H1 (cell line): Measurements from ENCODE around the gene SHISA8. TPM values are rescaled to one million over a fixed set of nuclear protein-coding genes. Genes with fewer than 3 reads are reported as not detected.

Experiments used
- CTCF ChIA-PET: fragments of 300-600 bp; sonication (Branson Sonifier 250); formaldehyde crosslinking; loops from one replicate; lab custom pipeline; 2021; ENCODE audit not compliant: partially characterized antibody; lab: Charles Lee
- POLR2A ChIA-PET: fragments of 300-600 bp; sonication (Branson Sonifier 250); formaldehyde crosslinking; loops from one replicate; lab custom pipeline; 2021; ENCODE audit warnings: inconsistent platforms; ENCODE audit not compliant: partially characterized antibody; lab: Charles Lee
- DNase-seq, 2 experiments: peaks; one replicate each; pipeline versions ENCODE4 v3.0.0 to v3.0.0-alpha.2; 2010 to 2022; ENCODE audit warnings: low spot score in 2 of 2, low read depth in 1 of 2, mixed read lengths in 1 of 2
- FAIRE-seq: peaks from 2 replicates; lab custom pipeline; 2011; peaks lifted over from hg19 to GRCh38; lab: Jason Lieb, UNC
- H2AFZ ChIP-seq: 2 replicates; pipeline ENCODE4 v1.8.1; 2012; ENCODE audit warnings: low read length, inconsistent platforms
- H2AK5ac ChIP-seq: 2 replicates; pipeline ENCODE4 v1.6.1; 2013; ENCODE audit warnings: low read depth, low read length
- H2BK120ac ChIP-seq: replicated peaks from 2 replicates; pipeline ENCODE3; 2013; ENCODE audit warnings: low read depth, low read length, inconsistent platforms
- H2BK12ac ChIP-seq: 2 replicates; pipeline ENCODE4 v1.6.1; 2013; ENCODE audit warnings: low read depth, low read length
- H2BK15ac ChIP-seq: 2 replicates; pipeline ENCODE4 v1.6.1; 2013; ENCODE audit warnings: low read length
- H2BK20ac ChIP-seq: 2 replicates; pipeline ENCODE4 v1.6.1; 2013; ENCODE audit warnings: low read length
- H2BK5ac ChIP-seq: 2 replicates; pipeline ENCODE4 v1.6.1; 2013; ENCODE audit warnings: low read depth, low read length
- H3K14ac ChIP-seq: 2 replicates; pipeline ENCODE4 v1.6.1; 2013; ENCODE audit warnings: inconsistent platforms; ENCODE audit not compliant: insufficient read length
- H3K18ac ChIP-seq: 2 replicates; pipeline ENCODE4 v1.6.1; 2013; ENCODE audit warnings: low read length; ENCODE audit errors: extremely low read depth
- H3K23ac ChIP-seq: 2 replicates; pipeline ENCODE4 v1.6.1; 2013; ENCODE audit warnings: inconsistent platforms; ENCODE audit not compliant: insufficient read length
- H3K23me2 ChIP-seq: 2 replicates; pipeline ENCODE4 v1.6.1; 2013; ENCODE audit warnings: low read depth, low read length
- H3K27ac ChIP-seq: 2 replicates; pipeline ENCODE4 v1.6.1; 2011; ENCODE audit warnings: low read depth, low read length, inconsistent platforms
- H3K27me3 ChIP-seq, 4 experiments: replicated peaks in 1 of 4; 1 replicate in 1 of 4; 2 replicates in 3 of 4; pipeline versions ENCODE4 v1.6.1 to v1.8.1; 2011 to 2013; ENCODE audit warnings: low read length in 3 of 4, mild to moderate bottlenecking in 3 of 4, inconsistent platforms in 2 of 4, mixed read lengths in 2 of 4, moderate library complexity in 1 of 4; ENCODE audit not compliant: control insufficient read depth in 3 of 4, insufficient read depth in 3 of 4; ENCODE audit errors: extremely low read depth in 1 of 4
- H3K36me3 ChIP-seq, 4 experiments: 2 replicates each; pipeline versions ENCODE4 v1.6.1 to v1.8.1; 2011 to 2013; ENCODE audit warnings: mild to moderate bottlenecking in 4 of 4, low read length in 3 of 4, moderate library complexity in 2 of 4, control low read depth in 1 of 4, inconsistent platforms in 1 of 4; ENCODE audit not compliant: insufficient read depth in 4 of 4, control insufficient read depth in 2 of 4
- H3K4ac ChIP-seq: replicated peaks from 2 replicates; pipeline ENCODE3; 2013; ENCODE audit warnings: low read length, low read depth, mixed read lengths, inconsistent platforms; ENCODE audit not compliant: insufficient read length
- H3K4me1 ChIP-seq, 4 experiments: replicated peaks in 1 of 4; 1 replicate in 1 of 4; 2 replicates in 3 of 4; pipeline versions ENCODE4 v1.6.1 to v1.8.1; 2011 to 2013; ENCODE audit warnings: low read length in 3 of 4, inconsistent platforms in 2 of 4, mixed read lengths in 1 of 4; ENCODE audit not compliant: insufficient read depth in 4 of 4, control insufficient read depth in 3 of 4
- H3K4me2 ChIP-seq, 2 experiments: 2 replicates each; pipeline versions ENCODE4 v1.6.1 to v1.8.1; 2011 to 2013; ENCODE audit warnings: low read depth in 2 of 2, low read length in 2 of 2, control low read depth in 1 of 2, inconsistent platforms in 1 of 2, mild to moderate bottlenecking in 1 of 2; ENCODE audit not compliant: insufficient read depth in 1 of 2
- H3K4me3 ChIP-seq, 4 experiments: fragments of 200-600, 300-600 bp in 1 of 4; sonication (generic), shearing (Covaris generic), sonication (Bioruptor Twin) in 1 of 4; 2 replicates each; pipeline versions ENCODE4 v1.5.1 to v1.8.1; 2011 to 2016; ENCODE audit warnings: low read length in 4 of 4, low read depth in 3 of 4, control low read depth in 2 of 4, inconsistent platforms in 2 of 4, mild to moderate bottlenecking in 2 of 4, mixed read lengths in 1 of 4, moderate library complexity in 1 of 4; ENCODE audit not compliant: insufficient read depth in 2 of 4; ENCODE audit errors: extremely low read depth in 1 of 4
- H3K56ac ChIP-seq: replicated peaks from 2 replicates; pipeline ENCODE3; 2013; ENCODE audit warnings: low read depth, mild to moderate bottlenecking, mixed read lengths, low read length, inconsistent platforms; ENCODE audit not compliant: insufficient read length
- H3K79me1 ChIP-seq: 2 replicates; pipeline ENCODE4 v1.6.1; 2013; ENCODE audit warnings: low read depth, low read length, control low read depth
- H3K79me2 ChIP-seq, 2 experiments: 2 replicates each; pipeline versions ENCODE4 v1.6.1 to v1.8.1; 2012 to 2013; ENCODE audit warnings: low read length in 2 of 2, mild to moderate bottlenecking in 2 of 2, inconsistent platforms in 1 of 2; ENCODE audit not compliant: insufficient read depth in 2 of 2, control insufficient read depth in 1 of 2
- H3K9ac ChIP-seq, 4 experiments: replicated peaks in 1 of 4; 1 replicate in 1 of 4; 2 replicates in 3 of 4; pipeline versions ENCODE4 v1.6.1 to v1.8.1; 2011 to 2013; ENCODE audit warnings: low read depth in 3 of 4, low read length in 3 of 4, control low read depth in 2 of 4, mild to moderate bottlenecking in 2 of 4, moderate library complexity in 2 of 4, inconsistent platforms in 1 of 4; ENCODE audit errors: extremely low read depth in 1 of 4
- H3K9me3 ChIP-seq, 2 experiments: 2 replicates each; pipeline versions ENCODE4 v1.6.1 to v1.8.1; 2012 to 2013; ENCODE audit warnings: mild to moderate bottlenecking in 2 of 2, moderate library complexity in 2 of 2, control low read depth in 1 of 2, inconsistent platforms in 1 of 2, low read depth in 1 of 2, low read length in 1 of 2, mixed read lengths in 1 of 2; ENCODE audit not compliant: insufficient read depth in 2 of 2
- H4K20me1 ChIP-seq, 2 experiments: replicated peaks in 1 of 2; 2 replicates each; pipeline versions ENCODE3 to v1.8.1; 2011 to 2013; ENCODE audit warnings: inconsistent platforms in 2 of 2, low read length in 2 of 2, mild to moderate bottlenecking in 1 of 2; ENCODE audit not compliant: insufficient read depth in 2 of 2, control insufficient read depth in 1 of 2
- H4K5ac ChIP-seq: 2 replicates; pipeline ENCODE4 v1.6.1; 2013; ENCODE audit warnings: low read length, low read depth, mixed read lengths, inconsistent platforms; ENCODE audit not compliant: insufficient read length
- H4K8ac ChIP-seq: 2 replicates; pipeline ENCODE4 v1.8.0; 2013; ENCODE audit warnings: mild to moderate bottlenecking, moderate library complexity, low read length, inconsistent platforms; ENCODE audit not compliant: insufficient read depth; ENCODE audit errors: extremely low read depth
- H4K91ac ChIP-seq: replicated peaks from 2 replicates; pipeline ENCODE3; 2013; ENCODE audit warnings: low read length, mixed read lengths, inconsistent platforms; ENCODE audit not compliant: insufficient read length
- CEBPB ChIP-seq: IDR thresholded peaks from 2 replicates; pipeline ENCODE4 v1.6.1; 2012; ENCODE audit warnings: low read depth, low read length
- CTBP2 ChIP-seq: IDR thresholded peaks from 2 replicates; pipeline ENCODE4 v1.7.0; 2011; ENCODE audit warnings: borderline replicate concordance, mild to moderate bottlenecking, moderate library complexity, mixed read lengths, low read length; ENCODE audit not compliant: insufficient read depth, insufficient read length
- CTCF ChIP-seq, 3 experiments: IDR thresholded peaks; 1 replicate in 2 of 3; 2 replicates in 1 of 3; pipeline versions ENCODE4 v1.5.1 to v1.6.1; 2011; ENCODE audit warnings: low read length in 3 of 3, mild to moderate bottlenecking in 3 of 3, inconsistent platforms in 2 of 3, low read depth in 1 of 3, moderate library complexity in 1 of 3; ENCODE audit not compliant: insufficient read depth in 1 of 3; ENCODE audit errors: control extremely low read depth in 1 of 3
- GABPA ChIP-seq: IDR thresholded peaks from 2 replicates; pipeline ENCODE4 v1.6.1; 2011; ENCODE audit warnings: mild to moderate bottlenecking, low read length, moderate library complexity, borderline replicate concordance; ENCODE audit not compliant: insufficient read depth
- HDAC2 ChIP-seq, 2 experiments: fragments of 300-600 bp in 1 of 2; sonication (generic) in 1 of 2; IDR thresholded peaks; 2 replicates each; pipeline ENCODE4 v1.6.1; 2011 to 2012; ENCODE audit warnings: low read depth in 2 of 2, low read length in 2 of 2, mild to moderate bottlenecking in 2 of 2, moderate library complexity in 2 of 2, borderline replicate concordance in 1 of 2, inconsistent platforms in 1 of 2
- NRF1 ChIP-seq: IDR thresholded peaks from 2 replicates; pipeline ENCODE4 v1.6.1; 2011; ENCODE audit warnings: mild to moderate bottlenecking, low read depth, low read length, improper control_type of control experiment
- POLR2AphosphoS5 ChIP-seq: IDR thresholded peaks from 2 replicates; pipeline ENCODE4 v1.6.1; 2011; ENCODE audit warnings: low read depth, low read length
- RBBP5 ChIP-seq: IDR thresholded peaks from 2 replicates; pipeline ENCODE4 v1.7.1; 2012; ENCODE audit warnings: low read depth, mild to moderate bottlenecking, inconsistent platforms, low read length, moderate library complexity, borderline replicate concordance
- SRF ChIP-seq: IDR thresholded peaks from 2 replicates; pipeline ENCODE4 v1.6.1; 2011; ENCODE audit warnings: mild to moderate bottlenecking, low read depth, low read length, moderate library complexity
- TEAD4 ChIP-seq: IDR thresholded peaks from 2 replicates; pipeline ENCODE4 v1.6.1; 2012; ENCODE audit warnings: low read depth, low read length, inconsistent platforms, mixed read lengths
- WGBS, 2 experiments: shearing (Covaris generic) in 1 of 2; methylation state at CpG; one replicate each; pipeline versions ENCODE4 v1.1.6 to v1.1.7; 2013 to 2015; ENCODE audit warnings: low lambda C conversion rate in 2 of 2, mixed read lengths in 2 of 2, inconsistent platforms in 1 of 2, low coverage in 1 of 2, missing lambda C conversion rate in 1 of 2; ENCODE audit not compliant: insufficient replicate concordance in 2 of 2, insufficient coverage in 1 of 2, insufficient read length in 1 of 2; ENCODE audit errors: extremely low coverage in 1 of 2, missing lambda C conversion rate in 1 of 2; 5-methylcytosine and 5-hydroxymethylcytosine counted together
- polyA plus RNA-seq, 7 experiments: library from polyadenylated mRNA; depleted of rRNA in 3 of 7; stranded (reverse) in 5 of 7; unstranded in 2 of 7; fragments of >200 nt in 5 of 7; fragments of 200-250 nt in 2 of 7; gene quantifications; 1 replicate in 5 of 7; 2 replicates in 1 of 7; 4 replicates in 1 of 7; pipeline versions ENCODE4 v1.2.1 to v1.2.3, GENCODE V29; 2011 to 2013; ENCODE audit warnings: missing spikeins in 2 of 7, mixed read lengths in 2 of 7
- total RNA-seq: library from RNA; stranded (reverse); fragmentation: NEBNext Ultra II Directional; extraction: Animal tissue kit (Norgen Biotek cat#: 25700); gene quantifications from 2 replicates; pipeline ENCODE4 v1.2.1, GENCODE V29; 2021

SHISA8 gene
- total and polyA plus RNA-seq, 2 of the 8 experiments (the other 6 are each of a cell fraction or from before 2014, with no cell fraction given), result 0.14 to 0.89 TPM

- no peak overlapping the region for H4K5ac ChIP-seq
- no peak overlapping the region for H3K4me3 ChIP-seq
- H2AFZ ChIP-seq, result no peak overlapping the region
- POLR2A ChIA-PET, result interaction anchor here (0.8 to 1.8 kb wide), 4 partner anchors 9 to 38 kb away, joined by 3 to 10 read pairs (median 4); no protein-coding TSS in a partner anchor
- peaks cover 0 to 9% of the 10 kb centered on the region in 2 experiments; a peak in 1 of 4 replicates for H3K79me2 ChIP-seq
- peaks cover 24 to 46% (median 42%) of the 10 kb centered on the region in 4 experiments for H3K36me3 ChIP-seq
- H2BK20ac ChIP-seq, result no peak overlapping the region
- no peak overlapping the region for H2BK12ac ChIP-seq
- H4K8ac ChIP-seq, result no peak overlapping the region
- no peaks in the 10 kb centered on the region for H3K9me3 ChIP-seq
- H3K4me1 ChIP-seq, result peaks cover 5 to 10% (median 6%) of the 10 kb centered on the region in 4 experiments
- FAIRE-seq, result no peak
- peaks cover 11% of the 10 kb centered on the region for H3K79me1 ChIP-seq
- H3K56ac ChIP-seq, result no peak overlapping the region
- H2BK120ac ChIP-seq, result no peak overlapping the region
- DNase-seq, result no peak
- no peak overlapping the region for H3K4me2 ChIP-seq
- H3K18ac ChIP-seq, result no peak overlapping the region
- H3K4ac ChIP-seq, result no peak overlapping the region
- H3K27me3 ChIP-seq, result no peaks in the 10 kb centered on the region
- no peak overlapping the region for H3K14ac ChIP-seq
- CTCF ChIA-PET, result interaction anchor here (0.7 to 2.2 kb wide), 8 partner anchors 11 to 246 kb away, joined by 3 to 17 read pairs (median 3); partner anchors contain the start of genes MEI1 and TNFRSF13C
- no peak overlapping the region for H4K91ac ChIP-seq
- H2BK5ac ChIP-seq, result no peak overlapping the region
- no peak overlapping the region for H3K9ac ChIP-seq
- WGBS, 2 experiments, result 86% methylated on average over 9 of the region's 9 CpGs; no CpG with 5 or more reads in 1 of the 2 experiments
- no peak overlapping the region for H3K23ac ChIP-seq
- peaks cover 8% of the 10 kb centered on the region for H3K23me2 ChIP-seq
- H2BK15ac ChIP-seq, result no peak overlapping the region
- no peak overlapping the region for H2AK5ac ChIP-seq
- peaks cover 10 to 18% of the 10 kb centered on the region in 2 experiments for H4K20me1 ChIP-seq
- no peak overlapping the region for H3K27ac ChIP-seq
- TF ChIP-seq RBBP5 (no peak), TEAD4 (no peak), SRF (no peak), GABPA (no peak), CTBP2 (no peak), CTCF (IDR thresholded peaks at IDR 0.05; ENCODE audit: control extremely low read depth in 1 of 3, insufficient read depth in 1 of 3, low read depth in 1 of 3, low read length in 3 of 3) (no peak), NRF1 (no peak), CEBPB (no peak), HDAC2 (IDR thresholded peaks at IDR 0.05; ENCODE audit: borderline replicate concordance in 1 of 2, low read depth in 2 of 2, low read length in 2 of 2) (no peak), POLR2AphosphoS5 (no peak)
Observed at GRCh38 chr22:41943661-41944209, 28.9 kb upstream of the SHISA8 start.
